K562 (cell line): ENCODE measurements around the gene TOM1L2. TPM values are rescaled to one million over a fixed set of nuclear protein-coding genes. Genes with fewer than 3 reads are reported as not detected.

Experiments used
- CREBBP ChIP-seq: IDR thresholded peaks from one replicate; pipeline ENCODE4 v1.6.1; 2012; ENCODE audit warnings: low read depth, mild to moderate bottlenecking, control low read depth, inconsistent platforms, low read length
- ELF1 ChIP-seq: fragments of 200-800 bp; sonication (Bioruptor generic); IDR thresholded peaks from 2 replicates; pipeline ENCODE4 v1.6.1; 2016; ENCODE audit warnings: missing genetic modification characterization, missing compliant biosample characterization
- HINFP ChIP-seq: fragments of 450-650 bp; conservative IDR thresholded peaks from 2 replicates; pipeline ENCODE4 v1.6.1; 2016; ENCODE audit warnings: missing genetic modification characterization, low read depth, mild to moderate bottlenecking, control low read depth, missing compliant biosample characterization
- KAT2B ChIP-seq: IDR thresholded peaks from one replicate; pipeline ENCODE4 v1.6.1; 2012; ENCODE audit warnings: low read depth, mild to moderate bottlenecking, control low read depth, inconsistent platforms, low read length, moderate library complexity
- KLF16 ChIP-seq: IDR thresholded peaks from 2 replicates; pipeline ENCODE4 v1.6.1; 2016; ENCODE audit warnings: antibody characterized with exemption
- MED1 ChIP-seq: sonication (generic); formaldehyde crosslinking; IDR thresholded peaks from 2 replicates; pipeline ENCODE4 v1.8.1; 2023; ENCODE audit warnings: missing genetic modification reagents, borderline replicate concordance
- PHF20 ChIP-seq: fragments of 450-650 bp; IDR thresholded peaks from 2 replicates; pipeline ENCODE4 v1.6.1; 2018; ENCODE audit not compliant: partially characterized antibody
- POLR2B ChIP-seq: fragments of 450-650 bp; IDR thresholded peaks from 2 replicates; pipeline ENCODE4 v1.6.1; 2018; ENCODE audit warnings: low read depth; ENCODE audit not compliant: partially characterized antibody
- RBBP5 ChIP-seq: fragments of 200-600 bp; sonication (generic); IDR thresholded peaks from 2 replicates; pipeline ENCODE4 v1.6.1; 2012; ENCODE audit warnings: borderline replicate concordance, mild to moderate bottlenecking, low read length, control low read depth, inconsistent platforms; ENCODE audit not compliant: insufficient read depth, poor library complexity, severe bottlenecking
- THAP12 ChIP-seq: fragments of 250-450 bp; sonication (Bioruptor Pico); IDR thresholded peaks from 2 replicates; pipeline ENCODE4 v1.9.0; 2021; ENCODE audit warnings: mild to moderate bottlenecking, inconsistent platforms
- THRAP3 ChIP-seq: fragments of 450-650 bp; IDR thresholded peaks from 2 replicates; pipeline ENCODE4 v1.6.1; 2016; ENCODE audit warnings: mild to moderate bottlenecking, inconsistent platforms, borderline replicate concordance
- ZBTB12 ChIP-seq: fragments of 250-450 bp; sonication (Bioruptor Pico); IDR thresholded peaks from 2 replicates; pipeline ENCODE4 v1.4.0; 2020
- ZEB2 ChIP-seq: fragments of 450-650 bp; IDR thresholded peaks from 2 replicates; pipeline ENCODE4 v1.6.1; 2016
- ZNF23 ChIP-seq: fragments of 250-450 bp; sonication (Bioruptor Pico); IDR thresholded peaks from 2 replicates; pipeline ENCODE4 v1.4.0; 2020; ENCODE audit warnings: mild to moderate bottlenecking
- ZNF311 ChIP-seq: fragments of 250-450 bp; sonication (Bioruptor Pico); IDR thresholded peaks from 2 replicates; pipeline ENCODE4 v1.4.0; 2020; ENCODE audit warnings: mild to moderate bottlenecking, moderate library complexity
- ZNF609 ChIP-seq: sonication (generic); formaldehyde crosslinking; IDR thresholded peaks from 2 replicates; pipeline ENCODE4 v1.8.1; 2023; ENCODE audit warnings: missing genetic modification reagents, mild to moderate bottlenecking, borderline replicate concordance
- ZNF668 ChIP-seq: fragments of 250-450 bp; sonication (Bioruptor Pico); IDR thresholded peaks from 2 replicates; pipeline ENCODE4 v1.8.0; 2022; ENCODE audit warnings: mild to moderate bottlenecking, inconsistent platforms
- ZNF79 ChIP-seq: fragments of 250-450 bp; sonication (Bioruptor Pico); IDR thresholded peaks from 2 replicates; pipeline ENCODE4 v1.4.0; 2020; ENCODE audit warnings: low read depth, mild to moderate bottlenecking, moderate library complexity
- polyA plus RNA-seq, 8 experiments: library from polyadenylated mRNA; depleted of rRNA in 4 of 8; stranded (reverse) in 5 of 8; unstranded in 3 of 8; fragments of >200 nt; fragmentation: Nextera tagmentation in 2 of 8; fragmentation: Illumina TruSeq in 1 of 8; extraction: Ambion mirVana in 2 of 8; extraction: Trizol in 1 of 8; gene quantifications; 2 replicates each; pipeline versions ENCODE4 v1.2.1 to v1.2.3, GENCODE V29; 2011 to 2014; ENCODE audit warnings: inconsistent platforms in 1 of 8, missing spikeins in 1 of 8
- total RNA-seq, 7 experiments: library from RNA; depleted of rRNA in 6 of 7; stranded (reverse); fragments of >200 nt in 6 of 7; fragmentation: Illumina TruSeq in 2 of 7; extraction: Trizol in 2 of 7; gene quantifications; 2 replicates each; pipeline versions ENCODE4 v1.2.1 to v1.2.3, GENCODE V29; 2011 to 2021; ENCODE audit warnings: low replicate concordance in 1 of 7

TOM1L2 gene
- total and polyA plus RNA-seq, 9 of the 15 experiments (the other 6 are each of a cell fraction or from before 2014, with no cell fraction given): 0.07 to 6.0 (median 2.5) TPM

- TF ChIP-seq ELF1 (tag) (peak; percentile 84), ZEB2 (no peak), KAT2B (no peak), THAP12 (CRISPR knock-in tag) (no peak), POLR2B (no peak), MED1 (no peak), RBBP5 (no peak), ZNF609 (CRISPR knock-in tag) (no peak), HINFP (no peak), CREBBP (no peak), ZNF79 (CRISPR knock-in tag) (no peak), ZNF668 (no peak), ZNF311 (no peak), KLF16 (no peak), ZNF23 (no peak), PHF20 (peak; percentile 27), ZBTB12 (no peak), THRAP3 (no peak)
These were observed at the start of gene TOM1L2, which contains the start of gene DRC3 (continued) for GRCh38 chr17:17972126-17972951.
